ENCODE data around the gene ZNF845. TPM values are rescaled to one million over a fixed set of nuclear protein-coding genes. Genes with fewer than 3 reads are reported as not detected.

ZNF845 gene
- total RNA-seq, 4 donors from 2014 or later: 5.7 to 11.1 (median 7.6) TPM

DNA sequence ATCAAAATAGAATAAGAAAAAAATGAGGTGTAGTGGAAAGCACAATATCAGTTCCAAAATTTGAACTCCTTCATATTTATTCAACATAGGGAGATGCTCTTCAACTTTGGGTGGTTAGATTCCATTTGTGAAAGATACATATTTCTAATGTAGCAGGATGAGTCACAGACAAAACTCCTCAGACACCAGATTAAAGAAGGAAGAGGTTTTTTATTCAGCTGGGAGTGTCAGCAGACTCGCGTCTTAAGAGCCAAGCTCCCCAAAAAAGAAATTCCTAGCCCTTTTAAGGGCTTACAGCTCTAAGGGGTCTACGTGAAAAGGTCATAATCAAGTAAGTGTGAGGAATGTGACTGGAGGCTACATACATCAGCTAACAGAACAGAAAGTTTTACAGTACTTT, 54.6 kb downstream of the ZNF845 start:
- Histone ChIP-seq H3K27me3 (no peaks in the 10 kb centered on the region), H3K27ac (no peak overlapping the region), H3K4me1 (no peaks in the 10 kb centered on the region), H3K36me3 (peaks cover 0 to 36% (median 0%) of the 10 kb centered on the region in 3 donors), H3K9me3 (peaks cover 0 to 49% (median 4%) of the 10 kb centered on the region in 4 donors), H3K4me3 (no peak overlapping the region)
- TF ChIP-seq POLR2A (IDR thresholded peaks at IDR 0.05): no peak
- no peak for DNase-seq (ENCODE audit: low spot score in 2 of 2)
- 41 to 51% methylated on average over 3 of the region's 3 CpGs for WGBS, 2 donors

DNA sequence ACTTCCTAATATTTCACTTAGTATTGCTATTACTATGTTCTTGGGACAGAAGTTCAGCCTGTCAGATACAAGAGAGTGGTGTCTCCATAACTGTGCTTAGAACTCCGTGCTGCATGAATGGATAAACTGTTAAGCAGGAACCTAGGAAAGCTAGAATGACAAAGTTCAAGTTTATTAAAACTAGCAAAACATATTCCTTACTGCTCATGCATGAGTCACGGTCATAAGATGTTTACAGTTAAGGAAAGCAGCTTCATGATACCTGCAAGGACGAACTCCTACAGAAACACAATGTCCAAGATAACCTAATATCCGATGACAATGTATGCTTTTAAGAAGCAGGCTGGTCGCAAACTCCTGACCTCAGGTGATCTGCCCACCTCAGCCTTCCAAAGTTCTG, 55.4 kb downstream of the ZNF845 start:
- Histone ChIP-seq H3K27ac (no peak overlapping the region), H3K27me3 (no peaks in the 10 kb centered on the region), H3K36me3 (peaks cover 0 to 29% (median 0%) of the 10 kb centered on the region in 3 donors), H3K4me1 (peaks cover 0 to under 1% (median 0%) of the 10 kb centered on the region in 4 donors), H3K9me3 (peaks cover 0 to 41% (median 3%) of the 10 kb centered on the region in 4 donors), H3K4me3 (no peak overlapping the region)
- WGBS, 2 donors: 84 to 88% methylated on average over 5 of the region's 5 CpGs
- no peak for DNase-seq (ENCODE audit: low spot score in 2 of 2)
- no peak for TF ChIP-seq CTCF (IDR thresholded peaks at IDR 0.05)
- no peak for TF ChIP-seq EP300 (IDR thresholded peaks at IDR 0.05)
- no peak for TF ChIP-seq POLR2A (IDR thresholded peaks at IDR 0.05)

DNA sequence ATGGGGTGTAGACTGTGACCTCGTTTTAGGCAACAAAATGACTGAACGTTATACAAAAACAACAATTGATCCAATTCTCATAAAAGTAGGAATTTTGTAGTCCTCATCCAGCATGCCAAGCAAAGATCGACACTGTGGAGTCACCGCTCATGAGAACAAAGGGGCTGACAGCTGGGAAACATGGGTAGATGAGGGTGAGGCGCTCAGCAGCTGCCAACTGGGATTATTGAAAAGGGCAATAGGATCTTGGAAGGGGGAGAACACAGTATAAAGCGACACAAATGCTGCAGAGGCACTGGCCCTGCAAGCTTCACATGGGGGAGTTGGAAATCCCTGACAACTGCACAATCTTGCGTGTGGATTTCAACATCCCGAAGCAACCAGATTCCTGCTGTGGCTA, 56.0 kb downstream of the ZNF845 start:
- Histone ChIP-seq H3K4me1 (peaks cover 0 to 7% (median 3%) of the 10 kb centered on the region in 4 donors), H3K36me3 (peaks cover 0 to 27% (median 0%) of the 10 kb centered on the region in 3 donors), H3K27ac (no peak overlapping the region), H3K27me3 (no peaks in the 10 kb centered on the region), H3K4me3 (no peak overlapping the region), H3K9me3 (peaks cover 0 to 35% (median 0%) of the 10 kb centered on the region in 4 donors)
- 73 to 80% methylated on average over 8 of the region's 8 CpGs for WGBS, 2 donors
- no peak for TF ChIP-seq EP300 (IDR thresholded peaks at IDR 0.05)
- no peak for TF ChIP-seq POLR2A (IDR thresholded peaks at IDR 0.05)
- no peak for TF ChIP-seq CTCF (IDR thresholded peaks at IDR 0.05)
- no peak for DNase-seq (ENCODE audit: low spot score in 2 of 2)

GRCh38 chr19:53389978-53390377, 56.4 kb downstream of the ZNF845 start:
- 40 to 69% methylated on average over 22 of the region's 22 CpGs for WGBS, 2 donors

GRCh38 chr19:53394522-53394973, 61.0 kb downstream of the ZNF845 start:
- H3K27ac ChIP-seq: peak overlapping the region; percentile 21 to 83 (median 80)
- peaks cover 0 to 22% (median 10%) of the 10 kb centered on the region in 4 donors for H3K4me1 ChIP-seq
- H3K36me3 ChIP-seq: peaks cover 0 to 19% (median 2%) of the 10 kb centered on the region in 3 donors
- peak in 1 of 2 donors; percentile 23 for DNase-seq (ENCODE audit: low spot score in 2 of 2)
- 2 to 7% methylated on average over 18 of the region's 18 CpGs for WGBS, 2 donors
- H3K9me3 ChIP-seq: peaks cover 0 to 9% (median 0%) of the 10 kb centered on the region in 4 donors
- peak overlapping the region; percentile 60 to 85 (median 75) for H3K4me3 ChIP-seq
- no peaks in the 10 kb centered on the region for H3K27me3 ChIP-seq
- TF ChIP-seq EP300 (IDR thresholded peaks at IDR 0.05): no peak
- no peak for TF ChIP-seq CTCF (IDR thresholded peaks at IDR 0.05)
- no peak for TF ChIP-seq POLR2A (IDR thresholded peaks at IDR 0.05)

More at GRCh38 chr19:53389978-53390377, 56.4 kb downstream of the ZNF845 start:
- Histone ChIP-seq H3K4me1 (peaks cover 0 to 9% (median 3%) of the 10 kb centered on the region in 4 donors), H3K36me3 (peaks cover 0 to 22% (median 0%) of the 10 kb centered on the region in 3 donors), H3K9me3 (peaks cover 0 to 31% (median 0%) of the 10 kb centered on the region in 4 donors), H3K4me3 (no peak overlapping the region), H3K27ac (no peak overlapping the region), H3K27me3 (no peaks in the 10 kb centered on the region)
- no peak for TF ChIP-seq EP300 (IDR thresholded peaks at IDR 0.05)
- no peak for TF ChIP-seq POLR2A (IDR thresholded peaks at IDR 0.05)
- TF ChIP-seq CTCF (IDR thresholded peaks at IDR 0.05): no peak
- DNase-seq (ENCODE audit: low spot score in 2 of 2): no peak
